Measurements from ENCODE around the gene ACVR1B. TPM values are rescaled to one million over a fixed set of nuclear protein-coding genes. Genes with fewer than 3 reads are reported as not detected.

ACVR1B gene
- total RNA-seq, 2 donors from 2014 or later = 67.6 to 84.7 TPM

DNA sequence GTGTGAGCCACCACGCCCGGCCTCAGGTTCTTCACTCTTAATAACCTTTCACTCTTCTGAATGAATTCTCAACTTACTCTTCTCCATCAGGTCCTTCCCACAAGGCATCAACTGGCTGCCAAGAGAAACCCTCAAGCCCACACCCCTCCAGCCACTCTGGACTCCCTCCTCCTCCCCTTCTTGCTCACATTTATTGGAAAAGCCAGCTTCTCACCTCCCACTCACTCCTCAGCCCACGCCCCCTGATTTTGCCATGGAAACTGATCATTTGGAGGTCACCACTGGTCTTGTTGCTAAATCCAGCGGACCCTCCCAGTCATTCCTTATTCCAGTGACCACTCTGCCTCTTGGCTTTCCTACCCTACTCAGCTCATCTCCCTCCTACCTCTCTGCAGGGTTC lies 17.4 kb upstream of the ACVR1B start:
- DNase-seq (no peak), ATAC-seq (no peak)
- intact Hi-C loops (cut with DNase I, micrococcal nuclease) = no loop called here

GRCh38 chr12:51937926-51938325 lies 13.6 kb upstream of the ACVR1B start:
- ATAC-seq = no peak
- DNase-seq = no peak
- intact Hi-C loops (cut with DNase I, micrococcal nuclease) = no loop called here

DNA sequence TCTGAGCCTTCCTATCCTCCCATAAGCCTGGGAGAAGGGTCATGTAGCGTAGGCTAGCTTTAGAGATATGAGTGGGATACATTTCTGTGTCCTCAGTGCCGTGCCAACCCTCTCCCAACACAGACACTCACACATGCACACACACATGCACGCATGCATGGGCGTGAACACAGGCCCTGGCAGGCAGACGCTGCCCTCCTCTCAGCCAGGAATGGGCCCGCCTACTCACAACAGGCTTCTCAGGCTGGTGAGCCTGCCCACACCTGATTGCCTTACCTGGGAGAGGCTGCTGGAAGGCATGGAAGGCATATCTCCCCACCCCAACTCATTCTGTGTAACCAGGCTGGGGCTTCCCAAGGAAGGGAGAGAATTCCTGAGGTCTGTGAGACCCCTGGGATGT lies 12.8 kb upstream of the ACVR1B start:
- ATAC-seq = peak; percentile 98
- intact Hi-C loops (cut with DNase I, micrococcal nuclease) = no loop called here
- DNase-seq = peak in 1 of 2 donors; percentile 50

- intact Hi-C loops (cut with DNase I, micrococcal nuclease) = no loop called here
- ATAC-seq = no peak
- no peak for DNase-seq
Measured at GRCh38 chr12:51941011-51941581, 10.4 kb upstream of the ACVR1B start.

DNA sequence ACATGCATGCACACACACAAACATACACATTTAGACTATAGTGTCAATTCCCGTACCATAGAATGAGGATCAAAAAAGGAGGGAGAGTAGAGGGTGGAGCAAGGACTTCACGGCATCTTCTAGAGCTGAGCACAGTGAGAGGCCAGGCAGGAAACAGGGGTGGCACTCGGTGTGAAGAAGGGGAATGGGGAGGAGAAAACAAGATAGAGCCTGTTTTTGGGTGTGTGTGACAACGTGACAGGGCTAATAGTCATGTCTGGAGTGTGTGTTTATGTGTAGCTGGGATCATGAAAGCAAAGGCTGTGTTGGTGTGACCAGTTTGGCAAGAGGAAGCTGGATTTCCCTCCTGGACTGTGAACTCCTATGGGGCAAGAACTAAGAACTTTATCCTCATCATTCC lies 9.9 kb upstream of the ACVR1B start:
- DNase-seq (no peak), ATAC-seq (peak; percentile 40)
- intact Hi-C loops (cut with DNase I, micrococcal nuclease) = no loop called here

- ATAC-seq = no peak
- DNase-seq = no peak
- intact Hi-C loops (cut with DNase I, micrococcal nuclease) = no loop called here
Measured at GRCh38 chr12:51942056-51942455, 9.4 kb upstream of the ACVR1B start.

- intact Hi-C loops (cut with DNase I, micrococcal nuclease) = no loop called here
- DNase-seq (no peak), ATAC-seq (no peak)
Measured at GRCh38 chr12:51942501-51943000, 8.9 kb upstream of the ACVR1B start.

GRCh38 chr12:51943346-51943745 lies 8.2 kb upstream of the ACVR1B start:
- no peak for ATAC-seq
- intact Hi-C loops (cut with DNase I, micrococcal nuclease) = no loop called here
- DNase-seq = no peak

- no peak for DNase-seq
- intact Hi-C loops (cut with DNase I, micrococcal nuclease) = no loop called here
- no peak for ATAC-seq
Measured at GRCh38 chr12:51944608-51945233, 6.8 kb upstream of the ACVR1B start.

GRCh38 chr12:51947246-51947996 lies 4.1 kb upstream of the ACVR1B start:
- DNase-seq (no peak), ATAC-seq (no peak)
- intact Hi-C loops (cut with DNase I, micrococcal nuclease) = no loop called here

- no peak for ATAC-seq
- DNase-seq = no peak
- intact Hi-C loops (cut with DNase I, micrococcal nuclease) = no loop called here
Measured at GRCh38 chr12:51948066-51948465, 3.4 kb upstream of the ACVR1B start.

- ATAC-seq = no peak
- DNase-seq = no peak
- intact Hi-C loops (cut with DNase I, micrococcal nuclease) = no loop called here
Measured at GRCh38 chr12:51949342-51950030, 2.0 kb upstream of the ACVR1B start.

GRCh38 chr12:51950682-51951198 lies 759 bp upstream of the ACVR1B start:
- DNase-seq (no peak), ATAC-seq (no peak)
- intact Hi-C loops (cut with DNase I, micrococcal nuclease) = no loop called here

DNA sequence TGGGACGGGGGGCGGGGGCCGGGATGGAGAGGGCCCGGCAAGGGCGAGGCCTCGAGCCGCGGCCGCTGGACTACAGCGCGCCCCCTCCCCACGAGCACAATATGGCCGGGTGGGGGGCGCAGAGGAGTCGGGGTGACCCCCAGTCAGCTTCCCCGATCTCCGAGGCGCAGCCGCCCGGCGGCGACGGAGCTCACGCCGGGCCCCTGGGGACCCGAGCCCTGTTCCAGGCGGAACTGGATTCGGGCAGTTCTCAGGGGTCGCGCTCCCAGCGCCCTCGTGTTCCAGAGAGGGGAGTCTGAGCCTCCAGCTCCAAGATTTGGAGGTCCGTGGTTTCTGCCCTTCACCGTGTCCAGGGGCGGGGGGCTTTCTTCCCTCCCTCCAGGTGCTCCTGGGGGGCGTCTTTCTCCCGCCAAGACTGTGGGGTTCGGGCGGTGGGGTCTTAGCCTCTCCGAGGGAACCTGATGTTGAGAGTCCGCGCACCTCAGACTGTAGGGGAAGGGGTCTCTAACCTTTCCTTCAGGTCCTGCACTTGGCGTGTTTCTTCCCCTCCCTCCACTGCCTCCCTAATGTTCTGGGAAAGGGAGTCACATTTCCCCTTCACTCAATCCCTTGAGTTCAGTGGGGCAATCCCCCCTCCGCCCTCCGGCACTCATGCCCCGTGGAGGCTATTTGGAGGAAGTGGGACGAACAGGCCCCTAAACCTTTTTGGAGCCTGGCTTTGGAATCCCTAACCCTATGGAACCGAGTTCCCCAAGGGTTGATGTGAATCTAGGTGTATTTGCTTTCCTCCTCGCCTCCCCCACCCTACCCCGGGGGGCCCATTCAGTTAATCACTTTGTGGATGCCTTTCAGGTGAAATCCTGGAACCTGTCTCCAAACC lies 584 bp downstream of the ACVR1B start:
- ATAC-seq = peak; percentile 6
- peak; percentile 28 to 38 for DNase-seq
- intact Hi-C loops (cut with DNase I, micrococcal nuclease) = no loop called here

DNA sequence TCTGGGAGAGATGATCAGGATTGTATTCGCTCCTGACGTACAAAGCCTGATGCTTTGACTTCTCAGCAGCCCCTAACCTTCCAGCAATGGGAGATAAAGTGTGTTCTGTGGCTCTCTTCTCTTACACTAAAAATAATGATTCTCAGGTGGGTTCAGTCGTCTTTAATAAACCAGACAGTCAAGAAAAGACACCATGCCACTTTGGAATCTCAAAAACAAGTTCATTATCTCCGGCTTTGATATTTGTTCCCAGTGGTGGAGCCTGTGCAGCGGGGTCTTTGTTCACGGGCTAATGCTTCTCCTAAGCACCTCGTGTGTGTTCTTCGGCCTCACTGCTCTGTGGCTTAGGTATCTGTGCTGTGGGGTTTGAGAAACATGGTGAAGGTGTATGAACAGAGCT lies 1.6 kb downstream of the ACVR1B start:
- ATAC-seq (no peak), DNase-seq (no peak)
- intact Hi-C loops (cut with DNase I, micrococcal nuclease) = no loop called here

DNA sequence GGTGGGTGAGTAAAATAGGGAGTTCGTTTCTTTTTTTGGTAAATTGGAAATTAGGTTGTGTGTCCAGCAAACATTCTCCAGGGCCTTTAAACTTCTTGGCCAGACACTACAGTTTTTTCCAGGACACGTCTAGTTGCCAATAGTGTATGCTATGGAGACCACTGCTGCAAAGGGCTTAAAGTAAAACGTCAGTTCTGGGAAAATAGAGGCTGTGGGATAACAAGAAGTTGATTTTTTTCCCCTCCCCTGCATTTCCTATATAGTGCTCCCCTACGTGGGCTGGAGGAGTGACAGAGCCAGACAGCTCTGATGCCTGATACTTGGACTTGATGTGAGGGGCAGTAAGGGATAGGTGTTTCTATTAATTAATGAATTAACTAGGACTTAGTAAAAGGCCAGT lies 2.4 kb downstream of the ACVR1B start:
- DNase-seq (no peak), ATAC-seq (no peak)
- intact Hi-C loops (cut with DNase I, micrococcal nuclease) = no loop called here

DNA sequence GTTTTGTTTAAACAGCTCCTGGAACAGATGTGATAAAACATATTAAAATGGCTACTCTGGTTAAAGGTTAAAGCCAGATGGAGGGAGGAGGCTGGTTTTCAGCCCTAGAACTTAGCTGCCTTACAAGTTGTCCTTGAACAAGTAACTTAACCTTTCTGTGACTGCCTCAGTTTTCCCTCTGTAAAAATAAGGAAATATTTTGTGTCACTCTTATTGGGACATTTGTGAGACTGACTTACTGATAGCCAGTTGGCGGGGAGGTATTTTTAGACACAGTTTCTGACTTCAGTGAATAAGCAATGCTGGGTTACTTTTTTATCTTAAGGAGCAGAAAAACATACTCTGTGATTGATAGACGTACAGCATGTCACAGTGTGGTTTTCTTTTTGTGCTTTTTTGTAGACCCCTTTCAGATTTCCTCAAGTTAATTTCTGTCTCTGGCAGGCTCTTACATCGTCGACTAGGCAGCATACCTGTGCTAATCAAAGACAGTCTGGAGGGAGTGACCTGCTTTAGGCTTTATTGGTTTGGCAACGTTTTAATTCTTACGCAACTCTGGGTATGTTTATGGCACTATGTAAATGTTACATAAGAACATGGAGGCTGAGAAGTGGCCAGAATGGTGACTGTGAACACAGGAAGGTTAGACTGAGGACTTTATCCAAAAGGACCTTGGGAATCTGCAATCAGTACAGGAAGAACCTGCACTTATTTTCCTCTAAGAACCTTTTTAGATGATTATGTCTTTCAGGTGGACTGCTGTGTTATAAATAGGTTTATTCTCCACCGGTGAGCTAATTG lies 3.3 kb downstream of the ACVR1B start:
- peak; percentile 72 for ATAC-seq
- peak; percentile 19 to 36 for DNase-seq

GRCh38 chr12:51955702-51956101 lies 4.2 kb downstream of the ACVR1B start:
- ATAC-seq (no peak), DNase-seq (no peak)
- intact Hi-C loops (cut with DNase I, micrococcal nuclease) = no loop called here

More for the DNA sequence above, 3.3 kb downstream of the ACVR1B start:
- intact Hi-C loops (cut with DNase I, micrococcal nuclease) = no loop called here

Data from left colon (tissue), 2 donors.